Activated T-helper 2 cell treated with anti-CD3 and anti-CD28 coated beads, Interferon-gamma antibody, Interleukin-2, Interleukin-4, amounts not matched to agents 10 μg/mL and 5 μg/mL and 100 μg/mL, durations not matched to agents 14 hours and 24 hours and 36 hours (primary cell): ENCODE data around the gene KMO. TPM values are rescaled to one million over a fixed set of nuclear protein-coding genes. Genes with fewer than 3 reads are reported as not detected.
A peak's percentile ranks its signal among the peaks of the same experiment; 100 is the strongest.

ENCODE experiments used
- DNase-seq: peaks from one replicate; pipeline ENCODE4 v3.0.0; 2021; ENCODE audit warnings: low spot score
- H3K27ac Mint-ChIP-seq: one replicate; pipeline ENCODE4 v1.8.0; 2021; ENCODE audit warnings: mixed read lengths
- H3K27me3 Mint-ChIP-seq: one replicate; pipeline ENCODE4 v1.8.0; 2021; ENCODE audit warnings: low read depth, mixed read lengths
- H3K36me3 Mint-ChIP-seq: one replicate; pipeline ENCODE4 v1.8.0; 2021; ENCODE audit warnings: low read depth, mixed read lengths
- H3K4me1 Mint-ChIP-seq: one replicate; pipeline ENCODE4 v1.8.0; 2021; ENCODE audit warnings: low read depth, mixed read lengths
- H3K4me3 Mint-ChIP-seq: one replicate; pipeline ENCODE4 v1.8.0; 2021; ENCODE audit warnings: low read depth, mild to moderate bottlenecking, moderate library complexity, mixed read lengths
- H3K9me3 Mint-ChIP-seq: one replicate; pipeline ENCODE4 v1.8.0; 2021; ENCODE audit warnings: mixed read lengths
- intact Hi-C: fragments of 100-400 bp; cut with micrococcal nuclease; formaldehyde crosslinking; loops from one replicate; pipeline ENCODE4 v1.15.1; 2023
- total RNA-seq: library from RNA; stranded (reverse); gene quantifications from 2 replicates; pipeline ENCODE4 v1.2.3, GENCODE V29; 2022

Gene KMO
- total RNA-seq, 1 donor from 2014 or later, result 0.05 TPM

- Mint-ChIP-seq H3K4me3 (no peak overlapping the region), H3K27ac (no peak overlapping the region), H3K27me3 (no peaks in the 10 kb centered on the region), H3K36me3 (peaks cover 6% of the 10 kb centered on the region), H3K9me3 (no peaks in the 10 kb centered on the region), H3K4me1 (peaks cover 20% of the 10 kb centered on the region)
- intact Hi-C loops, result no loop called here
- no peak for DNase-seq
Measured at GRCh38 chr1:241589521-241589920, 57.3 kb downstream of the KMO start.

- peaks cover 20% of the 10 kb centered on the region for H3K4me1 Mint-ChIP-seq
- H3K27me3 Mint-ChIP-seq, result no peaks in the 10 kb centered on the region
- no peak for DNase-seq
- H3K36me3 Mint-ChIP-seq, result peaks cover 10% of the 10 kb centered on the region
- H3K27ac Mint-ChIP-seq, result peak overlapping the region; percentile 34
- intact Hi-C loops, result no loop called here
- H3K4me3 Mint-ChIP-seq, result no peak overlapping the region
- H3K9me3 Mint-ChIP-seq, result no peaks in the 10 kb centered on the region
Measured at GRCh38 chr1:241590719-241591118, 58.5 kb downstream of the KMO start.

- DNase-seq, result no peak
- no peaks in the 10 kb centered on the region for H3K27me3 Mint-ChIP-seq
- intact Hi-C loops, result no loop called here
- peaks cover 10% of the 10 kb centered on the region for H3K36me3 Mint-ChIP-seq
- no peak overlapping the region for H3K4me3 Mint-ChIP-seq
- no peak overlapping the region for H3K27ac Mint-ChIP-seq
- no peaks in the 10 kb centered on the region for H3K9me3 Mint-ChIP-seq
- H3K4me1 Mint-ChIP-seq, result peaks cover 20% of the 10 kb centered on the region
Measured at GRCh38 chr1:241591317-241591716, 59.1 kb downstream of the KMO start.

GRCh38 chr1:241591736-241592135 lies 59.6 kb downstream of the KMO start:
- no peak for DNase-seq
- H3K36me3 Mint-ChIP-seq, result peaks cover 10% of the 10 kb centered on the region
- intact Hi-C loops, result loop anchor here (1.0 to 2.0 kb wide), 3 partner anchors 17 to 60 kb away; no protein-coding TSS in a partner anchor
- H3K27ac Mint-ChIP-seq, result no peak overlapping the region
- H3K4me3 Mint-ChIP-seq, result no peak overlapping the region
- peaks cover 20% of the 10 kb centered on the region for H3K4me1 Mint-ChIP-seq
- no peaks in the 10 kb centered on the region for H3K9me3 Mint-ChIP-seq
- no peaks in the 10 kb centered on the region for H3K27me3 Mint-ChIP-seq

GRCh38 chr1:241592273-241592958 lies 60.2 kb downstream of the KMO start:
- intact Hi-C loops, result loop anchor here (1.0 to 2.0 kb wide), 3 partner anchors 16 to 61 kb away; no protein-coding TSS in a partner anchor
- H3K27ac Mint-ChIP-seq, result peak overlapping the region; percentile 53

GRCh38 chr1:241593186-241593585 lies 61.0 kb downstream of the KMO start:
- Mint-ChIP-seq H3K4me1 (peaks cover 20% of the 10 kb centered on the region), H3K27ac (no peak overlapping the region), H3K36me3 (peaks cover 10% of the 10 kb centered on the region), H3K9me3 (no peaks in the 10 kb centered on the region), H3K4me3 (no peak overlapping the region), H3K27me3 (no peaks in the 10 kb centered on the region)
- DNase-seq, result no peak
- intact Hi-C loops, result loop anchor here (2.0 kb wide), 1 partner anchor 16 kb away; no protein-coding TSS in a partner anchor

More at GRCh38 chr1:241592273-241592958, 60.2 kb downstream of the KMO start:
- Mint-ChIP-seq H3K9me3 (no peaks in the 10 kb centered on the region), H3K27me3 (no peaks in the 10 kb centered on the region), H3K4me1 (peaks cover 20% of the 10 kb centered on the region), H3K36me3 (peaks cover 10% of the 10 kb centered on the region), H3K4me3 (no peak overlapping the region)
- DNase-seq, result no peak

- intact Hi-C loops, result no loop called here
- H3K36me3 Mint-ChIP-seq, result peaks cover 11% of the 10 kb centered on the region
- H3K4me1 Mint-ChIP-seq, result peaks cover 16% of the 10 kb centered on the region
- H3K4me3 Mint-ChIP-seq, result no peak overlapping the region
- DNase-seq, result no peak
- no peaks in the 10 kb centered on the region for H3K9me3 Mint-ChIP-seq
- no peaks in the 10 kb centered on the region for H3K27me3 Mint-ChIP-seq
- H3K27ac Mint-ChIP-seq, result no peak overlapping the region
Measured at GRCh38 chr1:241596633-241597032, 64.5 kb downstream of the KMO start.

- Mint-ChIP-seq H3K27ac (no peak overlapping the region), H3K36me3 (peaks cover 23% of the 10 kb centered on the region), H3K9me3 (no peaks in the 10 kb centered on the region), H3K27me3 (no peaks in the 10 kb centered on the region), H3K4me3 (no peak overlapping the region), H3K4me1 (peaks cover 6% of the 10 kb centered on the region)
- intact Hi-C loops, result no loop called here
- DNase-seq, result no peak
Measured at GRCh38 chr1:241598249-241598648, 66.1 kb downstream of the KMO start.

GRCh38 chr1:241600496-241600901 lies 68.3 kb downstream of the KMO start:
- H3K27me3 Mint-ChIP-seq, result no peaks in the 10 kb centered on the region
- no peak overlapping the region for H3K27ac Mint-ChIP-seq
- H3K4me1 Mint-ChIP-seq, result peaks cover 6% of the 10 kb centered on the region
- H3K36me3 Mint-ChIP-seq, result peaks cover 17% of the 10 kb centered on the region
- DNase-seq, result no peak
- no peaks in the 10 kb centered on the region for H3K9me3 Mint-ChIP-seq
- H3K4me3 Mint-ChIP-seq, result no peak overlapping the region
- intact Hi-C loops, result no loop called here

GRCh38 chr1:241603731-241604245 lies 71.6 kb downstream of the KMO start:
- Mint-ChIP-seq H3K9me3 (no peaks in the 10 kb centered on the region), H3K27ac (no peak overlapping the region), H3K27me3 (no peaks in the 10 kb centered on the region), H3K36me3 (peaks cover 17% of the 10 kb centered on the region), H3K4me3 (no peak overlapping the region), H3K4me1 (peaks cover 10% of the 10 kb centered on the region)
- intact Hi-C loops, result no loop called here
- no peak for DNase-seq

- no peak overlapping the region for H3K4me3 Mint-ChIP-seq
- peaks cover 17% of the 10 kb centered on the region for H3K36me3 Mint-ChIP-seq
- intact Hi-C loops, result no loop called here
- DNase-seq, result no peak
- H3K4me1 Mint-ChIP-seq, result peaks cover 11% of the 10 kb centered on the region
- H3K27me3 Mint-ChIP-seq, result no peaks in the 10 kb centered on the region
- H3K27ac Mint-ChIP-seq, result no peak overlapping the region
- no peaks in the 10 kb centered on the region for H3K9me3 Mint-ChIP-seq
Measured at GRCh38 chr1:241605146-241605805, 73.1 kb downstream of the KMO start.

- intact Hi-C loops, result no loop called here
- DNase-seq, result no peak
- Mint-ChIP-seq H3K27ac (no peak overlapping the region), H3K9me3 (no peaks in the 10 kb centered on the region), H3K27me3 (no peaks in the 10 kb centered on the region), H3K36me3 (peaks cover 17% of the 10 kb centered on the region), H3K4me1 (peaks cover 6% of the 10 kb centered on the region), H3K4me3 (no peak overlapping the region)
Measured at GRCh38 chr1:241606544-241606943, 74.4 kb downstream of the KMO start.

GRCh38 chr1:241607497-241607896 lies 75.3 kb downstream of the KMO start:
- peaks cover 8% of the 10 kb centered on the region for H3K4me1 Mint-ChIP-seq
- H3K4me3 Mint-ChIP-seq, result no peak overlapping the region
- no peaks in the 10 kb centered on the region for H3K27me3 Mint-ChIP-seq
- H3K36me3 Mint-ChIP-seq, result peaks cover 10% of the 10 kb centered on the region
- no peak for DNase-seq
- intact Hi-C loops, result no loop called here
- no peaks in the 10 kb centered on the region for H3K9me3 Mint-ChIP-seq
- no peak overlapping the region for H3K27ac Mint-ChIP-seq
